Embryonic facial prominence (tissue), 1 donor: Measurements from ENCODE around the gene RAB6B.

ENCODE experiments used
- DNase-seq: peaks from one replicate; pipeline ENCODE4 v3.0.0-alpha.2; 2016; ENCODE audit errors: extremely low spot score

Gene RAB6B

DNA sequence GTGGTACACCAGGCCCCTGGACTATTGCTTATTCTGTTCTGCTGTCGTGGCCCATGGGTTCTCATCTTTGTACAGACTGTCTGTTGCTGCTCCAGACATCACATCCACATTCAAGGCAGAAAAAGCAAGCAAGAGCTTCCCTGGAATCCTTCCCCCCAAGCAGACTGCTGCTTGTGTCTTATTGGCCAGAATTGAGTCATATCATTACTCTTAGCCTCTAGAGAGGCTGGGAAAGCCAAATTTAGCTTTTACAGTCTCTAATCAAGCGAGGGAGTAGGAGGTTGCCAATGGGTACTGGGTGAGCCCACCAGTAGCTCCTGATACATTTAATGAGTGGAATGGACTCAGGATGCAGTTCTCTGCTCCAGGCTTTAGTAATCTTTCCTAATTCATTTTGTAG lies 39.4 kb downstream of the RAB6B start:
- no peak for DNase-seq

- DNase-seq = no peak
Observed at GRCh38 chr3:133855772-133856171, 39.9 kb downstream of the RAB6B start.

DNA sequence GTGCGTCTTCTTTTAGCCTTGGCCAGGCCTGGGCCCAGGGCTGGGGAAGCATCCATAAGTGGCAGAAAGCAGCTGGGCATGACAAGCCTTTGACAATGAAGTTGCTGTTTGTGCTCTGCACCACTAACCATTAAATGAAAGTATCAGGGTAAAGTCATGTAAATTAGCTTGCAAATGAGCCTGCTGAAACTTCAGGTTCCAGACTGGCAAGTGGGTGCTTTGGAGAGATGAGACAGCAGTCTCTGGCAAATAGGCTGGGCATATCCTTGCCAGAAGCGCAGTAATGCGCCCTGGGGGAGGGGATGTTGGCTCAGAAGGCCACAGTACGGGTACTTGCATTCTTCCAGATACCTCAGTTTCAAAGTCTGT lies 40.7 kb downstream of the RAB6B start:
- DNase-seq = no peak

- DNase-seq = no peak
Observed at GRCh38 chr3:133854264-133855001, 41.2 kb downstream of the RAB6B start.

DNA sequence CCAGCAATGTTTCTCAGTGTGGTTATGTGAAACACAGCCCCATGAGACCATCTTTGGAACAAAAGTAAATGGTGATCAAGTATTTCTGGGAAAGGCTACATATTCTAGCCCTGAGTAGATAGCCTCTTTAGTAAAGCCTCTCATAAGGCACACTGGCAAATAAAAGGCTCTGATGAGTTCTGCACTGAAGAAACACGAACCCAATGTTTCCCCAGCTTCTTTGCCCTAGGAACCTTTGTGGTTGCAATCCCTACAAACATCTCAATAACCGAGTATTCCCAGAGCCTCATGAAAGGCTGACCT lies 41.8 kb downstream of the RAB6B start:
- no peak for DNase-seq

DNA sequence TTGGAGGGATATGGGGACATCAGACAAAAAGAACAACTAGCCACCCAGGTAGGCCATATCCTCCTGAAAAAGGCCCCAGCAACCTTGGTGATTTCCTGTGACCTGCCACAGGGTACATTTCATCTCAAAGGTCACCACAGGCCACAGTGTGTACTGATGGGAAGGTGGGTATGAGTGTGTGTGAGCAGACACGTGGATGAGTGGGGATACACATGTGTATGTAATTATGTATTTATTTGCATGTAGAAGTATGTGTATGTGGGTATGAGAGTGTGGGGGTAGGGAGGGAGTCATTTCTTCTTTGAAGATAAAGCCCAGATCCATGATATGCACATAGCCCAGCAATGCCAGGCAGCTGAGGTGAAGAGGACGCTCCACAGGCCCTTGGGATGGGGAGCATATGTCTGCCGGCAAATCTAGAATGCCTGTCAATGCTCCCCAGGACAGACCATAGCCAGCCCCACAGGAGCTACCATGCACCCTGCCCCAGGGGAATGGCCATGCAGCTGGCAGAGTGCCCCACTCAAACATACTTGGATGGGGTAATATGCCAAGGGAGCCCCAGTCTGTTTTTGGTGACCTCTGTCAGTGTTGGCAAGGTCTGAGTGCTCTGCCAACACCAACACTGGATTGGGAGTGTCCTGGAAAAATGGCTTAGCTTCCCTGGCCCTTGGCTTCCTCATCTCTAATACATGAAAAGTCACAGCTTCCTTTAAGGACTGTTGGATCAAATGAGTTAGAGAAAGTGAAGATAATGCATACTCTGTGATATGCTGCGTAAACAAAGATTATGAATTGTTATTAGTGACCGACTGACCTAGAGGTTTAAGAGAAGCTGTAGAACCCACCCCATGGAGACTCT lies 42.4 kb downstream of the RAB6B start:
- no peak for DNase-seq

- DNase-seq = no peak
Observed at GRCh38 chr3:133851931-133852330, 43.8 kb downstream of the RAB6B start.

DNA sequence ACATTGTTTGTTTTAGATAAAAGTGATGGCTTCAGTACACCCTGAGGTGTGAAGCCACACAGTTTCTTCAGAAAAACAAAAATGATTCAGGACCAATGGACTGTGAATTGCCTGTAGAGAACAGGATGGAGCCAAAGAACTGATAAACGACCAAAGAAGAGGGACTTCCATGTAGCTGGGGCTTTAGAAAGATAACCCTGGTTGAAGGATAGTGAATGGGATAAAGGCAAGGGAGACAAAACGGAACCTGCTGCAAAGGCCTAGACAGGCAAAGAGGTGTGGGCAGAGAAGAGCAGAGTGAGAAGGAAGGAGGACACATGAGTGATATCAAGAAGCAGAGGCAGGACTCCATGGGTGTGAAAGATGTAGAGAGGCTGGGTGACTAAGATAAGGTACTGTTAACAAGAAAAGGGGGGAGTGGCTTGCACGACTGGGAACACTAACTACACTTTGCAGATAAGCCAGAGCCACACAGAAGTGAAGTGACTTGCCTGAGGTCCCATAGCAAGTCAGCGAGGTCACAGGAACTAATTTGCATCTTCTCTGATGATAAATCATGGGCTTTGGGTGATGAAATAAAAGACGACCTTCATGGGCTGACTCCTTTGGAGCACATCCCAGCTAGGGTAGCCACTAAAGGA lies 44.3 kb downstream of the RAB6B start:
- no peak for DNase-seq

GRCh38 chr3:133850034-133850433 lies 45.6 kb downstream of the RAB6B start:
- DNase-seq = no peak

DNA sequence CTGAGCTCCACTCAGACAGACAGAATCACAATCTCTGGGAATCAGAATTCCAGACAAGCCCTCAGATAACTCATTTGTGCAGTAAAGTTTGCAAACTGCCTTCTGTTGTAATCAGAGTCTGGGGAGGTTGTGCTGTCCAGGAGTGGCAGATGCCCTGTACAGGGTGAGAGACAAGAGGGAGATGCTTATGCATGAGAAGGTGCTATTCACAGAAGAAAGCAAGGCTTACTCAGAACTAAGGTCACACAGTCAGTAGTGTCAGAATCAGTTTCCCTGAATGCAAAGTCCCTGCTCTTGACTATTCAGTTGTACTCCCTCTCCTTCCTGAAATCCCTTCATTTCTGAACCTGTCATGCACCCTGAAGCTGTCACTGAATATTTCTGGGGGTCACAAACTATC lies 46.3 kb downstream of the RAB6B start:
- no peak for DNase-seq

- DNase-seq = no peak
Observed at GRCh38 chr3:133845127-133845526, 50.6 kb downstream of the RAB6B start.

DNA sequence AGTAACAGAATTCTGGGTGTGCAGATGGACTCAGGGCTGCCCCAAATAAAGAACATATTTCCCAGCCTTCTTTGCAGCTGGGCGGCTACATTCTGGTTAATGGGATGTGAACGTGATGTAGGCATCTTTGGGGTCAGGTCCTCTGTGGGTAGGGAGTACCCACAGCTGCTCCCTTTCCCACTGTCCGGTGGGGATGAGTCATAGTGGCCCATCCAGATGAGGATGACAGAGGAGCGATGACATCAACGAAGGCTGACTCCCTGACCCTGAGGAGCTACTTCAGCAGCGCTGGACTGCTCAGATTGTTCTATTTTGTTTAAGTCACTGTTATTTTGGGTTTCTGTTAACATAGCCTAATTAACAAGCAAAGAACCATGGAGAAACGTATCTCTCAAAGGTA lies 52.0 kb downstream of the RAB6B start:
- no peak for DNase-seq

GRCh38 chr3:133842158-133842557 lies 53.5 kb downstream of the RAB6B start:
- DNase-seq = no peak

GRCh38 chr3:133841196-133841595 lies 54.5 kb downstream of the RAB6B start:
- no peak for DNase-seq

DNA sequence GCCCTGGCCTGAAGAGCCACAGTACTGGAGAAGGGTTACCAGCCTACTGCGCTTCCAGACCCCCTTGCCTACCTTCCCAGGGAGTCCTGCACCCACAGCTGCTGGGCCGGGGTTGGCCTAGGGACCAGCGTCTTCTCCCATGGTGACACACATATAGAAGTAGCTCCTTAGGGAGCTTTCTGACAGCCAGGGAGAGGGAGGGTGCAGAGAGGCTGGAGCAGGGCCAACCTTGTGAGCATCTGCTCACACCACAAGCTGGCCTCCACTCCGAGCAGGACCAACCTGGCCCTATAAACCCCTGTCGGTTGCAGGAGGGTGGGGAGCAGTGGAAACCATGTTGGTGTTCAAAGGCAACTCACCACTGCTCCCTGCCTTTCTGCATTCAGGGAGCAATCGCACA lies 54.9 kb downstream of the RAB6B start:
- no peak for DNase-seq

DNA sequence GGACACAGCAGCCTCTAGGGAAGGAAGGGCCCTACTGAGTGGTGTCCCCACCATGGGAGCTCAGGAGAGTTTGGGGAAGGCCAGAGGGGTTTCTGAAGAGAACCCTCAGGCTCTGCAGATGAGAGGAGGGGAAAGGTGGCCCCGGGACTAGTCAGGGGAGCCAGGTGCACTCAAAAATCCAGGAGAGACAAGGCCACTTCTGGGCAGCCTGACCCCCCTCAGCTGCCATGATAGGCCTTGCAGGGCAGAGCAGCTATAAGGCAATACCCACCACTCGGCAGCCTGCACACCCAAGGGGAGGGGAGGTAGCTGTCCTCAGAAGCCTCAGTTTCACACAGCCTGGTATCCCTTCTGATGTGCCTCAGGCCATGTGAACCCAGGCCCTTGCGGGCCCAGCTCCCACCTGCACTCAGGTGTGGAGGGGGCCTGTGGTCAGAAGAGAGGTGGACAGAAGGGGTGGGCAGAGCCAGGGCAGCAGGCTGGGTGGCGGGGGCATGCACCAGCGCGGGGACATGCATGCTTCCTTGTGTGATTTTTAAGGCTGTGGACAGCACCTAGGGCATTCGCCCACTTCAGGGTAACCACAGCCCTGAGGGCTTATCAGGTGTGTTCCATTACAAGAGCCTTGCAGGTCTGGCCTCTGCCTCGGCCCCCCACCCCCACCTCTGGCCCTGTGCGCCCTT lies 55.5 kb downstream of the RAB6B start:
- DNase-seq = no peak

GRCh38 chr3:133838916-133839800 lies 56.5 kb downstream of the RAB6B start:
- DNase-seq = no peak

DNA sequence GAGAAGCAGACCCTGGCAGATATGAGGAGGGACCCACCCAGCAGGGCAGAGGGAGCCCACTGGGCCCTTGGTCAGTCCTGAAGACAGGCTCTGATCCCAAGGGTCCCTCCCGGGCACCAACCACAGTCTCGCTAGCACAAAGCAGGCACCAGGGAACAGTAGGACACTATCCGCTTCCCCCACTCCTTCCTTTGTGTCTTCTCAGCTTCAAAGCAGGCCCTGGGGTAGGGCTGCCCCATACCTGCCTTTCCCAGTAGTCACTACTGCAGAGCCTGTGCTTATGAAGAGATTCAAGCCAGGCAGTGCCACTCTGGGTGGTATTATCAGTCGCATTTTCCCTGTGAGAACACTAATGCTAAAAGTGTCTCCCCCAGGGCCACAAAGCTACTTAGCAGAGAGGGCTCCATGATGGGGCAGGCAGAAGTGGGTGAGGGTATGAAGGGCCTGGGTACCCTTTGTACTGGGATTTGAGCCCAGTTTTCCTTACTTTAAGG lies 57.3 kb downstream of the RAB6B start:
- DNase-seq = no peak

GRCh38 chr3:133837487-133838295 lies 58.0 kb downstream of the RAB6B start:
- DNase-seq = no peak

DNA sequence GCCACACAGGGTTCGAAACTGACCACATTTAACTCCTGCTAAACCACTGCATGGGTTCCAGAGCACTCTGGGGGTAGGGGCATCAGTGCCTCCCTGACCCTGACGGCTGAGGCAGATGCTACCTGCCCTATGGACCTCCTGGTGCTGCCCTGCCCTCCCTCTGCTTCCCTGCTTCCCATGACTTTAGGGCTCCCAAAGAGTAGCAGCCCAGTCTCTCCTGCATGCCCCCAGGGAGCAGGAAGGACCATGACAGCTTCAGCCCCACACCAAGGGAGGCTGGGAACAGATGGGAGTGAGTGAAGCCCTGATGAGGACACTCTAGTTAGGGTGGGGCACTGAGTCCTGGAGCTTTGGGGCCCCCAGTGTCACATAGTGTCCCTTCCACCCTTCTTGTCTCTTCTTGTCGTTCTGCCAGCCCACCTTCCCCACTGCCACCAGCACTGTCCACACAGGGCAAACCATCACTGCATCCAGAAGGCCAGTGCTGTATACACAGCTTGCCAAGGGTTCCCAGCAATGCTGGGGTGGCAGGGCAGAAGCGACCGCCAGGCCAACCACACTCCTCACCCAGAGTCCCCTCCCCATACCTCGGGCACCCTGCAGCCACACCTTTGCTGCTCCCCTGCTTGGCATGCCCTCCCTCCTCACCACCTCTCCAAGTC lies 59.1 kb downstream of the RAB6B start:
- DNase-seq = no peak
